Neural progenitor cell (in vitro differentiated cells): ENCODE measurements around the gene RNPEPL1.

ENCODE experiments used
- EZH2 ChIP-seq: fragments of 200-600 bp; sonication (generic); IDR thresholded peaks from 2 replicates; pipeline ENCODE4 v1.6.1; 2017; ENCODE audit warnings: antibody characterized with exemption, mild to moderate bottlenecking, moderate library complexity
- EZH2phosphoT487 ChIP-seq: fragments of 200-600 bp; sonication (generic); IDR thresholded peaks from 2 replicates; pipeline ENCODE4 v1.6.1; 2017; ENCODE audit warnings: antibody characterized with exemption
- TF ChIP-seq, protein P1 (sequence below): fragments of 200-600 bp; sonication (generic); IDR thresholded peaks from 2 replicates; pipeline ENCODE4 v1.5.1; 2017; ENCODE audit warnings: antibody characterized with exemption, mild to moderate bottlenecking

DNA sequence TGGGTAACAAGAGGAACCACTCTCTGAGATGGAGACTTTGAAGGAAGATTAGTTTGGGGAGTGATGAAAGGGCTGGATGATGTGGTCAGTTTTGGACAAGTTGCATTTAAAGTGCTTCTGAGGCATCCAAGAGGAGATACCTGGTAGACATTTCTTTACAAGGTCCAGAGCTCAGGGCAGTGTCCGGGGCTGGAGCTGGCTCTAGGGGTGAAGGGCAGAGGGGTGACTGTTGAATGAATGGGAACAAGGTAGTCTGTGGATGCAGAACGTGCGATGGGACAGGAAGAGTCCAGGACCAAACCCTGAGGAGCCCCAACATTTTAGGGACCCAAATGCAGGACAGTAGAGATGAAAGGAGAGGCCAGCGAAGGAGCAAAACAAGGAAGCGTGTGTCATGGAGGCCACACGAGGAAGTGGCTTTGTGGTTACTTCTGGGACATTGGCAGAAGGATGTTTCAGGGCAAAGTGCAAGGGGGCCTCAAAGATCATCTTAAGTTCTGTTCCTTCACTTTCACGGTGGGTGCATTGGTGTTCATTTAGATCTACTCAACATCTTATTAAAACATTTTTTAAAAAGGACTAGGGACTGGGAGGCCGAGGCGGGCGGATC is 43.4 kb downstream of the RNPEPL1 start:
- TF ChIP-seq, protein P1, sequence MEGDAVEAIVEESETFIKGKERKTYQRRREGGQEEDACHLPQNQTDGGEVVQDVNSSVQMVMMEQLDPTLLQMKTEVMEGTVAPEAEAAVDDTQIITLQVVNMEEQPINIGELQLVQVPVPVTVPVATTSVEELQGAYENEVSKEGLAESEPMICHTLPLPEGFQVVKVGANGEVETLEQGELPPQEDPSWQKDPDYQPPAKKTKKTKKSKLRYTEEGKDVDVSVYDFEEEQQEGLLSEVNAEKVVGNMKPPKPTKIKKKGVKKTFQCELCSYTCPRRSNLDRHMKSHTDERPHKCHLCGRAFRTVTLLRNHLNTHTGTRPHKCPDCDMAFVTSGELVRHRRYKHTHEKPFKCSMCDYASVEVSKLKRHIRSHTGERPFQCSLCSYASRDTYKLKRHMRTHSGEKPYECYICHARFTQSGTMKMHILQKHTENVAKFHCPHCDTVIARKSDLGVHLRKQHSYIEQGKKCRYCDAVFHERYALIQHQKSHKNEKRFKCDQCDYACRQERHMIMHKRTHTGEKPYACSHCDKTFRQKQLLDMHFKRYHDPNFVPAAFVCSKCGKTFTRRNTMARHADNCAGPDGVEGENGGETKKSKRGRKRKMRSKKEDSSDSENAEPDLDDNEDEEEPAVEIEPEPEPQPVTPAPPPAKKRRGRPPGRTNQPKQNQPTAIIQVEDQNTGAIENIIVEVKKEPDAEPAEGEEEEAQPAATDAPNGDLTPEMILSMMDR: no peak
- no peak for TF ChIP-seq EZH2phosphoT487
- TF ChIP-seq EZH2: no peak
